GM12878 (cell line): ENCODE data around the gene E2F1. TPM values are rescaled to one million over a fixed set of nuclear protein-coding genes. Genes with fewer than 3 reads are reported as not detected.
A peak's percentile ranks its signal among the peaks of the same experiment; 100 is the strongest.

Experiments
- BACH1 ChIP-seq: fragments of 450-650 bp; IDR thresholded peaks from 2 replicates; pipeline ENCODE4 v1.6.1; 2017; ENCODE audit warnings: mild to moderate bottlenecking, borderline replicate concordance
- BHLHE40 ChIP-seq, 2 experiments: fragments of 450-650 bp in 1 of 2; IDR thresholded peaks; 2 replicates each; pipeline ENCODE4 v1.6.1; 2011 to 2017; ENCODE audit warnings: low read depth in 2 of 2, borderline replicate concordance in 1 of 2, improper control_type of control experiment in 1 of 2, low read length in 1 of 2, mild to moderate bottlenecking in 1 of 2
- CTCF ChIP-seq, 3 experiments: IDR thresholded peaks in 2 of 3; conservative IDR thresholded peaks in 1 of 3; 2 replicates each; pipeline ENCODE4 v1.5.1; 2011; ENCODE audit warnings: low read depth in 3 of 3, low read length in 3 of 3, mild to moderate bottlenecking in 3 of 3, control low read depth in 2 of 3, moderate library complexity in 2 of 3, inconsistent platforms in 1 of 3, mixed read lengths in 1 of 3; ENCODE audit not compliant: control insufficient read depth in 2 of 3, insufficient read depth in 1 of 3; ENCODE audit errors: extremely low read depth in 1 of 3
- EED ChIP-seq: sonication (generic); IDR thresholded peaks from 2 replicates; pipeline ENCODE4 v1.6.1; 2016; ENCODE audit warnings: antibody characterized with exemption, low read depth
- EGR1 ChIP-seq, 2 experiments: IDR thresholded peaks; 1 replicate in 1 of 2; 2 replicates in 1 of 2; pipeline ENCODE4 v1.6.1; 2011 to 2012; ENCODE audit warnings: low read depth in 2 of 2, low read length in 2 of 2, borderline replicate concordance in 1 of 2, mild to moderate bottlenecking in 1 of 2, moderate library complexity in 1 of 2
- HDGF ChIP-seq: fragments of 450-650 bp; IDR thresholded peaks from 2 replicates; pipeline ENCODE4 v1.6.1; 2016; ENCODE audit warnings: antibody characterized with exemption
- IKZF2 ChIP-seq, 2 experiments: fragments of 450-650 bp; IDR thresholded peaks; 2 replicates each; pipeline ENCODE4 v1.6.1; 2017; ENCODE audit warnings: mild to moderate bottlenecking in 2 of 2, moderate library complexity in 2 of 2
- LARP7 ChIP-seq: fragments of 450-650 bp; IDR thresholded peaks from 2 replicates; pipeline ENCODE4 v1.6.1; 2017; ENCODE audit warnings: mild to moderate bottlenecking
- MTA3 ChIP-seq: IDR thresholded peaks from 2 replicates; pipeline ENCODE4 v1.6.1; 2012; ENCODE audit warnings: low read length, inconsistent platforms, borderline replicate concordance
- MYC ChIP-seq: IDR thresholded peaks from 2 replicates; pipeline ENCODE4 v1.6.1; 2011; ENCODE audit warnings: mild to moderate bottlenecking, low read length, moderate library complexity, inconsistent platforms; ENCODE audit not compliant: insufficient read depth, insufficient replicate concordance, insufficient read length, severe bottlenecking
- NR2C2 ChIP-seq: IDR thresholded peaks from 2 replicates; pipeline ENCODE4 v1.6.1; 2011; ENCODE audit warnings: borderline replicate concordance, low read depth; ENCODE audit not compliant: control insufficient read depth, insufficient read length
- RFX5 ChIP-seq: IDR thresholded peaks from 2 replicates; pipeline ENCODE4 v1.6.1; 2011; ENCODE audit warnings: low read depth, low read length, improper control_type of control experiment
- SMAD1 ChIP-seq: fragments of 450-650 bp; IDR thresholded peaks from 2 replicates; pipeline ENCODE4 v1.6.1; 2018; ENCODE audit warnings: mild to moderate bottlenecking, low read depth; ENCODE audit not compliant: partially characterized antibody
- STAT1 ChIP-seq: fragments of 450-650 bp; conservative IDR thresholded peaks from 2 replicates; pipeline ENCODE4 v1.6.1; 2014; ENCODE audit warnings: antibody characterized with exemption, mild to moderate bottlenecking
- TCF3 ChIP-seq: IDR thresholded peaks from 2 replicates; pipeline ENCODE4 v1.6.1; 2012; ENCODE audit warnings: low read depth, mild to moderate bottlenecking, low read length, borderline replicate concordance; ENCODE audit not compliant: insufficient read depth
- YBX1 ChIP-seq: fragments of 450-650 bp; IDR thresholded peaks from 2 replicates; pipeline ENCODE4 v1.6.1; 2016; ENCODE audit warnings: antibody characterized with exemption
- polyA plus RNA-seq, 11 experiments: library from polyadenylated mRNA; depleted of rRNA in 4 of 11; unstranded in 6 of 11; stranded (reverse) in 5 of 11; fragments of >200 nt; fragmentation: Nextera tagmentation in 4 of 11; fragmentation: Illumina TruSeq in 1 of 11; extraction: Ambion mirVana in 4 of 11; extraction: Trizol in 1 of 11; gene quantifications; 1 replicate in 1 of 11; 2 replicates in 10 of 11; pipeline versions ENCODE4 v1.2.1 to v1.2.3, GENCODE V29; 2011 to 2016; ENCODE audit warnings: inconsistent platforms in 2 of 11, missing spikeins in 2 of 11, low read depth in 1 of 11
- total RNA-seq, 4 experiments: library from RNA; depleted of rRNA in 3 of 4; stranded (reverse); fragments of >200 nt in 3 of 4; fragmentation: Illumina TruSeq in 1 of 4; extraction: Trizol in 1 of 4; gene quantifications; 2 replicates each; pipeline versions ENCODE4 v1.2.1 to v1.2.3, GENCODE V29; 2013 to 2021
- TF ChIP-seq, protein P1 (sequence below): fragments of 450-650 bp; formaldehyde crosslinking; IDR thresholded peaks from 2 replicates; pipeline ENCODE4 v1.5.0; 2022; ENCODE audit warnings: mild to moderate bottlenecking, missing genetic modification characterization
- TF ChIP-seq, protein P2 (sequence below): IDR thresholded peaks from 2 replicates; pipeline ENCODE4 v1.6.1; 2011; ENCODE audit warnings: borderline replicate concordance, low read depth, mild to moderate bottlenecking, moderate library complexity, low read length; ENCODE audit not compliant: insufficient read depth, poor library complexity, severe bottlenecking
- TF ChIP-seq, protein P3 (sequence below): IDR thresholded peaks from 2 replicates; pipeline ENCODE4 v1.6.1; 2012; ENCODE audit warnings: low read depth, low read length, improper control_type of control experiment

The E2F1 gene
- total and polyA plus RNA-seq, 10 of the 15 experiments (the other 5 are each of a cell fraction or from before 2014, with no cell fraction given): 0.29 to 50.2 (median 19.7) TPM

- TF ChIP-seq, protein P1, sequence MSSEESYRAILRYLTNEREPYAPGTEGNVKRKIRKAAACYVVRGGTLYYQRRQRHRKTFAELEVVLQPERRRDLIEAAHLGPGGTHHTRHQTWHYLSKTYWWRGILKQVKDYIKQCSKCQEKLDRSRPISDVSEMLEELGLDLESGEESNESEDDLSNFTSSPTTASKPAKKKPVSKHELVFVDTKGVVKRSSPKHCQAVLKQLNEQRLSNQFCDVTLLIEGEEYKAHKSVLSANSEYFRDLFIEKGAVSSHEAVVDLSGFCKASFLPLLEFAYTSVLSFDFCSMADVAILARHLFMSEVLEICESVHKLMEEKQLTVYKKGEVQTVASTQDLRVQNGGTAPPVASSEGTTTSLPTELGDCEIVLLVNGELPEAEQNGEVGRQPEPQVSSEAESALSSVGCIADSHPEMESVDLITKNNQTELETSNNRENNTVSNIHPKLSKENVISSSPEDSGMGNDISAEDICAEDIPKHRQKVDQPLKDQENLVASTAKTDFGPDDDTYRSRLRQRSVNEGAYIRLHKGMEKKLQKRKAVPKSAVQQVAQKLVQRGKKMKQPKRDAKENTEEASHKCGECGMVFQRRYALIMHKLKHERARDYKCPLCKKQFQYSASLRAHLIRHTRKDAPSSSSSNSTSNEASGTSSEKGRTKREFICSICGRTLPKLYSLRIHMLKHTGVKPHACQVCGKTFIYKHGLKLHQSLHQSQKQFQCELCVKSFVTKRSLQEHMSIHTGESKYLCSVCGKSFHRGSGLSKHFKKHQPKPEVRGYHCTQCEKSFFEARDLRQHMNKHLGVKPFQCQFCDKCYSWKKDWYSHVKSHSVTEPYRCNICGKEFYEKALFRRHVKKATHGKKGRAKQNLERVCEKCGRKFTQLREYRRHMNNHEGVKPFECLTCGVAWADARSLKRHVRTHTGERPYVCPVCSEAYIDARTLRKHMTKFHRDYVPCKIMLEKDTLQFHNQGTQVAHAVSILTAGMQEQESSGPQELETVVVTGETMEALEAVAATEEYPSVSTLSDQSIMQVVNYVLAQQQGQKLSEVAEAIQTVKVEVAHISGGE (CRISPR knock-in tag): no peak
- no peak for TF ChIP-seq YBX1
- TF ChIP-seq IKZF2 (IDR thresholded peaks at IDR 0.05): no peak
- no peak for TF ChIP-seq TCF3
- TF ChIP-seq STAT1: no peak
- no peak for TF ChIP-seq RFX5
- TF ChIP-seq SMAD1: no peak
- no peak for TF ChIP-seq EED
- TF ChIP-seq, protein P2, sequence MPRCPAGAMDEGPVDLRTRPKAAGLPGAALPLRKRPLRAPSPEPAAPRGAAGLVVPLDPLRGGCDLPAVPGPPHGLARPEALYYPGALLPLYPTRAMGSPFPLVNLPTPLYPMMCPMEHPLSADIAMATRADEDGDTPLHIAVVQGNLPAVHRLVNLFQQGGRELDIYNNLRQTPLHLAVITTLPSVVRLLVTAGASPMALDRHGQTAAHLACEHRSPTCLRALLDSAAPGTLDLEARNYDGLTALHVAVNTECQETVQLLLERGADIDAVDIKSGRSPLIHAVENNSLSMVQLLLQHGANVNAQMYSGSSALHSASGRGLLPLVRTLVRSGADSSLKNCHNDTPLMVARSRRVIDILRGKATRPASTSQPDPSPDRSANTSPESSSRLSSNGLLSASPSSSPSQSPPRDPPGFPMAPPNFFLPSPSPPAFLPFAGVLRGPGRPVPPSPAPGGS: peak; percentile 82
- TF ChIP-seq EGR1 (IDR thresholded peaks at IDR 0.05; ENCODE audit: borderline replicate concordance in 1 of 2, low read depth in 2 of 2, low read length in 2 of 2): peak in 1 of 2 experiments; percentile 92; a peak in 2 of 3 replicates
- TF ChIP-seq HDGF: no peak
- no peak for TF ChIP-seq NR2C2
- TF ChIP-seq BACH1: peak; percentile 67
- TF ChIP-seq MYC: no peak
- 0 out of 2 replicates have a peak, but pooled peaks have one; percentile 32 for TF ChIP-seq LARP7
- TF ChIP-seq, protein P3, sequence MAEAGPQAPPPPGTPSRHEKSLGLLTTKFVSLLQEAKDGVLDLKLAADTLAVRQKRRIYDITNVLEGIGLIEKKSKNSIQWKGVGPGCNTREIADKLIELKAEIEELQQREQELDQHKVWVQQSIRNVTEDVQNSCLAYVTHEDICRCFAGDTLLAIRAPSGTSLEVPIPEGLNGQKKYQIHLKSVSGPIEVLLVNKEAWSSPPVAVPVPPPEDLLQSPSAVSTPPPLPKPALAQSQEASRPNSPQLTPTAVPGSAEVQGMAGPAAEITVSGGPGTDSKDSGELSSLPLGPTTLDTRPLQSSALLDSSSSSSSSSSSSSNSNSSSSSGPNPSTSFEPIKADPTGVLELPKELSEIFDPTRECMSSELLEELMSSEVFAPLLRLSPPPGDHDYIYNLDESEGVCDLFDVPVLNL: no peak
- TF ChIP-seq MTA3: 0 out of 2 replicates have a peak, but pooled peaks have one; percentile 58
- peak in 1 of 2 experiments; percentile 43; a peak in 1 of 4 replicates for TF ChIP-seq BHLHE40 (IDR thresholded peaks at IDR 0.05; ENCODE audit: borderline replicate concordance in 1 of 2, low read depth in 2 of 2, low read length in 1 of 2)
- no peak for TF ChIP-seq CTCF (IDR thresholded peaks at IDR 0.05 in 2 of 3, conservative IDR thresholded peaks at IDR 0.05 in 1 of 3; ENCODE audit: control insufficient read depth in 2 of 3, extremely low read depth in 1 of 3, insufficient read depth in 1 of 3, low read depth in 3 of 3, low read length in 3 of 3)
Measured at GRCh38 chr20:33674294-33675135, 11.7 kb downstream of the E2F1 start, which contains the start of gene NECAB3 (continued).
